Body of pancreas (tissue), 4 donors: Measurements from ENCODE around the gene PRKG1.
"Not testable (repeated sequence)": the region's sequence is repeated elsewhere in the genome, so short reads cannot be mapped to it uniquely, and the experiment has no call there.

Source experiments
- CTCF ChIP-seq, 7 experiments: fragments of 450-650 bp in 4 of 7; fragments of 200-600 bp in 3 of 7; sonication (generic) in 3 of 7; IDR thresholded peaks; one replicate each; pipeline ENCODE4 v1.5.1; 2016 to 2019; ENCODE audit warnings: antibody characterized with exemption in 7 of 7
- POLR2A ChIP-seq, 3 donors: fragments of 450-650 bp; IDR thresholded peaks; one replicate each; pipeline ENCODE4 v1.6.1; 2016; ENCODE audit warnings: antibody characterized with exemption in 3 of 3, mild to moderate bottlenecking in 2 of 3

- not testable (repeated sequence) for TF ChIP-seq CTCF, POLR2A (IDR thresholded peaks at IDR 0.05)
Observed at GRCh38 chr10:51341745-51342144, 267.5 kb downstream of the PRKG1 start.
